ENCODE data around the gene DDR2.
"Not testable (repeated sequence)": the region's sequence is repeated elsewhere in the genome, so short reads cannot be mapped to it uniquely, and the experiment has no call there.

The DDR2 gene

GRCh38 chr1:162733336-162733590 is 101.0 kb downstream of the DDR2 start:
- Histone ChIP-seq H3K9ac (ENCODE audit: low read depth, low read length) (no peak overlapping the region), H3K36me3 (ENCODE audit: control insufficient read depth, insufficient read depth, low read length) (no peaks in the 10 kb centered on the region), H3K9me3 (ENCODE audit: control insufficient read depth, insufficient read depth, low read length) (no peaks in the 10 kb centered on the region), H3K27me3 (ENCODE audit: control insufficient read depth, insufficient read depth, low read length) (no peaks in the 10 kb centered on the region), H3K4me1 (ENCODE audit: control insufficient read depth, insufficient read depth, low read length) (no peaks in the 10 kb centered on the region), H3K4me3 (ENCODE audit: low read depth, low read length) (no peak overlapping the region)

GRCh38 chr1:162734047-162734446 is 101.8 kb downstream of the DDR2 start:
- Histone ChIP-seq H3K4me1 (ENCODE audit: control insufficient read depth, insufficient read depth, low read length) (no peaks in the 10 kb centered on the region), H3K4me3 (ENCODE audit: low read depth, low read length) (no peak overlapping the region), H3K36me3 (ENCODE audit: control insufficient read depth, insufficient read depth, low read length) (no peaks in the 10 kb centered on the region), H3K27me3 (ENCODE audit: control insufficient read depth, insufficient read depth, low read length) (no peaks in the 10 kb centered on the region), H3K9ac (ENCODE audit: low read depth, low read length) (no peak overlapping the region), H3K9me3 (ENCODE audit: control insufficient read depth, insufficient read depth, low read length) (no peaks in the 10 kb centered on the region)

- Histone ChIP-seq H3K9me3 (ENCODE audit: control insufficient read depth, insufficient read depth, low read length) (no peaks in the 10 kb centered on the region), H3K4me1 (ENCODE audit: control insufficient read depth, insufficient read depth, low read length) (no peaks in the 10 kb centered on the region), H3K9ac (ENCODE audit: low read depth, low read length) (no peak overlapping the region), H3K4me3 (ENCODE audit: low read depth, low read length) (no peak overlapping the region), H3K36me3 (ENCODE audit: control insufficient read depth, insufficient read depth, low read length) (no peaks in the 10 kb centered on the region), H3K27me3 (ENCODE audit: control insufficient read depth, insufficient read depth, low read length) (no peaks in the 10 kb centered on the region)
These were observed 103.9 kb downstream of the DDR2 start for GRCh38 chr1:162736184-162736583.

DNA sequence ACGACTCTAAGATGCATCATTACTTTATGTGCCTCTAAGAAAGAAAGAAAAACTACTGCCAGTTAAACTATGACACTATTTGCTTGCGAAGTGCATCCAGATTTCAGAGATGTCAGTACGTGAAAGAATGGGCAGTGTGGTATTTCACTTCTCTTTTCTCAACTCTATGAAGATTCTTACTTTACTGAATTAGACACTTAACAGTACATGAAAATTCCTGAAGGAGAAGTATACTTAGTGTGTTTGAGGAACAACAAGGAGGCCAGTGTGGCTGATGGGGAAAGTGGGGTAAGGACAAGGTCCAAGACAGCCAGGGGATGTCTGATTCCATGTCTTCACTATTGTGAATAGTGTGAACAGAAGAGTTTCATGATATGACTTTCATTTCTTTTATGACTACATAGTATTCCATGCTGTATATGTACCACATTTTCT is 104.4 kb downstream of the DDR2 start:
- no peaks in the 10 kb centered on the region for H3K36me3 ChIP-seq (ENCODE audit: control insufficient read depth, insufficient read depth, low read length)
- H3K9me3 ChIP-seq (ENCODE audit: control insufficient read depth, insufficient read depth, low read length), result no peaks in the 10 kb centered on the region
- no peak overlapping the region for H3K9ac ChIP-seq (ENCODE audit: low read depth, low read length)
- H3K4me1 ChIP-seq (ENCODE audit: control insufficient read depth, insufficient read depth, low read length), result no peaks in the 10 kb centered on the region
- H3K4me3 ChIP-seq (ENCODE audit: low read depth, low read length), result no peak overlapping the region
- H3K27me3 ChIP-seq (ENCODE audit: control insufficient read depth, insufficient read depth, low read length), result no peaks in the 10 kb centered on the region

DNA sequence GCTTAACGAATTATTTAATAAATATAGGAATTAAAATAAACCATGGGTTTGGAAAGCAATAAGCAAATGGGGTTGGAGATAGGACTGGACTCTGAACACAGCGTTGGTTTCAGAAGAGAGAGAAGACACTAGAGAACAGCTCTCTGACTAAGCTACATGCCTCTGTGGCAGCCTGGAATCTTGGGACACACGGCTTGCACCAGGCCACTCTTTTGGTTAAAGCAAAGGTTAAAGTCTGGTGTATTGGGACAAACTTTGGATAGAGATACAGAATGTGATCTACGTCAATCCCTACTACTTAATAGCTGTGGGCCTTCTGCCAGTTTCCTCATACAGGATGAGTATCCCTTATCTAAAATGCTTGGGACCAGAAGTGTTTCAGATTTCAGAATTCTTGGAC is 108.5 kb downstream of the DDR2 start:
- Histone ChIP-seq H3K9me3 (ENCODE audit: control insufficient read depth, insufficient read depth, low read length) (peaks cover 8% of the 10 kb centered on the region), H3K9ac (ENCODE audit: low read depth, low read length) (no peak overlapping the region), H3K27me3 (ENCODE audit: control insufficient read depth, insufficient read depth, low read length) (no peaks in the 10 kb centered on the region), H3K36me3 (ENCODE audit: control insufficient read depth, insufficient read depth, low read length) (no peaks in the 10 kb centered on the region), H3K4me3 (ENCODE audit: low read depth, low read length) (no peak overlapping the region), H3K4me1 (ENCODE audit: control insufficient read depth, insufficient read depth, low read length) (no peaks in the 10 kb centered on the region)

GRCh38 chr1:162741574-162741973 is 109.3 kb downstream of the DDR2 start:
- Histone ChIP-seq H3K9me3 (ENCODE audit: control insufficient read depth, insufficient read depth, low read length) (peaks cover 8% of the 10 kb centered on the region), H3K4me1 (ENCODE audit: control insufficient read depth, insufficient read depth, low read length) (no peaks in the 10 kb centered on the region), H3K9ac (ENCODE audit: low read depth, low read length) (no peak overlapping the region), H3K4me3 (ENCODE audit: low read depth, low read length) (no peak overlapping the region), H3K27me3 (ENCODE audit: control insufficient read depth, insufficient read depth, low read length) (no peaks in the 10 kb centered on the region), H3K36me3 (ENCODE audit: control insufficient read depth, insufficient read depth, low read length) (no peaks in the 10 kb centered on the region)

DNA sequence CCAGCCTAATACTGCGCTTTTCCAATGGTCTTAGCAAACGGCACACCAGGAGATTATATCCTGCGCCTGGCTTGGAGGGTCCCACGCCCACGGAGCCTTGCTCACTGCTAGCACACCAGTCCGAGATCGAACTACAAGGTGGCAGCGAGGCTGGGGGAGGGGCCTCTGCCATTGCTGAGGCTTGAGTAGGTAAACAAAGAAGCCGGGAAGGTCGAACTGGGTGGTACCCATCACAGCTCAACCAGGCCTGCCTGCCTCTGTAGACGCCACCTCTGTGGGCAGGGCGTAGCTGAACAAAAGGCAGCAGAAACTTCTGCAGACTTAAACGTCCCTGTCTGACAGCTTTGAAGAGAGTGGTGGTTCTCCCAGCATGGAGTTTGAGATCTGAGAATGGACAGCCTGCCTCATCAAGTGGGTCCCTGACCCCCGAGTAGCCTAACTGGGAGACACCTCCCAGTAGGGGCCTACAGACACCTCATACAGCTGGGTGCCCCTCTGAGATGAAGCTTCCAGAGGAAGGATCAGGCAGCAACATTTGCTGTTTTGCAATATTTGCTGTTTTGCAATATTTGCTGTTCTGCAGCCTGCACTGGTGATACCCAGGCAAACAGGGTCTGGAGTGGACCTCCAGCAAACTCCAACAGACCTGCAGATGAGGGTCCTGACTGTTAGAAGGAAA is 114.1 kb downstream of the DDR2 start:
- not testable (repeated sequence) for H3K4me3 ChIP-seq (ENCODE audit: low read depth, low read length); H3K9me3 ChIP-seq (ENCODE audit: control insufficient read depth, insufficient read depth, low read length); H3K9ac ChIP-seq (ENCODE audit: low read depth, low read length); H3K27me3 ChIP-seq (ENCODE audit: control insufficient read depth, insufficient read depth, low read length); H3K36me3 ChIP-seq (ENCODE audit: control insufficient read depth, insufficient read depth, low read length); H3K4me1 ChIP-seq (ENCODE audit: control insufficient read depth, insufficient read depth, low read length)

GRCh38 chr1:162753001-162753658 is 120.9 kb downstream of the DDR2 start:
- Histone ChIP-seq H3K9ac (ENCODE audit: low read depth, low read length) (no peak overlapping the region), H3K9me3 (ENCODE audit: control insufficient read depth, insufficient read depth, low read length) (no peaks in the 10 kb centered on the region), H3K36me3 (ENCODE audit: control insufficient read depth, insufficient read depth, low read length) (no peaks in the 10 kb centered on the region), H3K4me3 (ENCODE audit: low read depth, low read length) (no peak overlapping the region), H3K27me3 (ENCODE audit: control insufficient read depth, insufficient read depth, low read length) (no peaks in the 10 kb centered on the region), H3K4me1 (ENCODE audit: control insufficient read depth, insufficient read depth, low read length) (no peaks in the 10 kb centered on the region)

DNA sequence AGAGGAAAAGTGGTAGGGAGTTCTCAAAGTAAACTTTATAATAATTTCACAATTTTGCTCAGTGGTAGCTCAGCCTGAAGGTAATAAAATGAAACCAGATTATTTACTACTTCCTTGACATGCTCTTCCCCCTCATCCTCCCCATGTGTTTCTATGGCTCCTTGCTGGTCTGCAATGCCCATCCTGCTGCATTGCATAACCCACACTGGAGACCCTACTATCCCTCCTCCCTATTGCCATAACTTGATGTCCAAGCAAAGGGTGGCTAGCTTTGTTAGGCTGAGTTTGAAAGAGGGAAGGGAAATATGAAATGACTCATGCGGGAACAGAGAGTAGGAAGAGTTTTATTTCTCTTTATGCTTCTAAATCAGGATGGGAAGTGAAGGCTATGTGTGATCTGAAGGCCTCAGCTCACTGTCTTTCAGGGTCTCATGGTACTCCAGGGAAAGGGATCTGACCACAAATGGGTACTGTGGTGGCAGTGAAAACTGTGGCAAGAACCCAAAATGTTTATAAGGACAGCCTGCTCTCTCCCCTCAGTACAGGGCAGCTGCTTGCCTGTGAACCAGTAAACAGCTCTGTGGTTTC is 121.8 kb downstream of the DDR2 start:
- Histone ChIP-seq H3K4me3 (ENCODE audit: low read depth, low read length) (no peak overlapping the region), H3K9me3 (ENCODE audit: control insufficient read depth, insufficient read depth, low read length) (no peaks in the 10 kb centered on the region), H3K4me1 (ENCODE audit: control insufficient read depth, insufficient read depth, low read length) (no peaks in the 10 kb centered on the region), H3K36me3 (ENCODE audit: control insufficient read depth, insufficient read depth, low read length) (no peaks in the 10 kb centered on the region), H3K9ac (ENCODE audit: low read depth, low read length) (no peak overlapping the region), H3K27me3 (ENCODE audit: control insufficient read depth, insufficient read depth, low read length) (no peaks in the 10 kb centered on the region)

GRCh38 chr1:162755306-162755705 is 123.0 kb downstream of the DDR2 start:
- Histone ChIP-seq H3K4me3 (ENCODE audit: low read depth, low read length) (no peak overlapping the region), H3K27me3 (ENCODE audit: control insufficient read depth, insufficient read depth, low read length) (no peaks in the 10 kb centered on the region), H3K4me1 (ENCODE audit: control insufficient read depth, insufficient read depth, low read length) (no peaks in the 10 kb centered on the region), H3K36me3 (ENCODE audit: control insufficient read depth, insufficient read depth, low read length) (no peaks in the 10 kb centered on the region), H3K9ac (ENCODE audit: low read depth, low read length) (no peak overlapping the region), H3K9me3 (ENCODE audit: control insufficient read depth, insufficient read depth, low read length) (no peaks in the 10 kb centered on the region)

GRCh38 chr1:162756523-162756922 is 124.3 kb downstream of the DDR2 start:
- Histone ChIP-seq H3K27me3 (ENCODE audit: control insufficient read depth, insufficient read depth, low read length) (no peaks in the 10 kb centered on the region), H3K4me1 (ENCODE audit: control insufficient read depth, insufficient read depth, low read length) (no peaks in the 10 kb centered on the region), H3K36me3 (ENCODE audit: control insufficient read depth, insufficient read depth, low read length) (no peaks in the 10 kb centered on the region), H3K4me3 (ENCODE audit: low read depth, low read length) (no peak overlapping the region), H3K9ac (ENCODE audit: low read depth, low read length) (no peak overlapping the region), H3K9me3 (ENCODE audit: control insufficient read depth, insufficient read depth, low read length) (no peaks in the 10 kb centered on the region)

DNA sequence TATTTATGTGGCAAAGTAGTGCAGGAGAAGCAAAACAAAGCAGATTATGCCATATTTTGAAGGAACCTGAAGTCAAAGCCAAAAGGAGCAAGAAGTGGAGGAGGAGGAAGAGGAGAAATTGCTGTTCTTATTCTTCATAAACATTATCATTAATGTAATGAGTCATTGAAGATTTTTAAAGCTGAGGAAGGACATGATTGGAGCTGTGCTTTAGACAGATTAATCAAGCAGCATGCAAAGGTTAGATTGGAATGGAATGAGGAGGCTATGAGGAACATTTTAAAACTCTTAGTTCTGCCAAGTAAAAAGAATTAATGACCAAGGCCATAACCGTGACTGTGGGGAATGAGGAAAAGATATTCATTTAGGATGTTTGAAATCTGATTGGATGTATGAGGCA is 125.2 kb downstream of the DDR2 start:
- no peaks in the 10 kb centered on the region for H3K27me3 ChIP-seq (ENCODE audit: control insufficient read depth, insufficient read depth, low read length)
- H3K4me3 ChIP-seq (ENCODE audit: low read depth, low read length), result no peak overlapping the region
- no peaks in the 10 kb centered on the region for H3K9me3 ChIP-seq (ENCODE audit: control insufficient read depth, insufficient read depth, low read length)
- H3K9ac ChIP-seq (ENCODE audit: low read depth, low read length), result no peak overlapping the region
- no peaks in the 10 kb centered on the region for H3K4me1 ChIP-seq (ENCODE audit: control insufficient read depth, insufficient read depth, low read length)
- no peaks in the 10 kb centered on the region for H3K36me3 ChIP-seq (ENCODE audit: control insufficient read depth, insufficient read depth, low read length)
